ENCODE results near the gene MEI4.

Gene MEI4

DNA sequence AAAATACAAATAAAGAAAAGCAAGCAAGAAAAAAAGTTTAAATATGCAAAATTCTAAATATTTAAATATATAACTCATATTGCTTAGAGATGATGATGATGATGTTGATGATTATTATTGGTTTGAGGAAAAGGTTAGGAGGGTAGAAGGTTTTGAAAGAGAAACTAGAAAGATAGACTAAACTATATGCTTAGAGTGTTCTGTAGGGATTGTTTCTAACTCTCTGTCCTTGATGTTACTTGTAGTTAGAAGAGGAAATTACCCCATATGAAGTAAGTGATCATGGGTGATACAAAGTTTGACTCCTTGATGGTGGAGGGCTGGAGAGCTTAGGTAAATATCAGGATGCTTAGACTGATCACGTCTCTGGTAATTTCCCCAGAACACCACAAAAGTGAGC lies 159.5 kb downstream of the MEI4 start:
- TF ChIP-seq, protein P1, sequence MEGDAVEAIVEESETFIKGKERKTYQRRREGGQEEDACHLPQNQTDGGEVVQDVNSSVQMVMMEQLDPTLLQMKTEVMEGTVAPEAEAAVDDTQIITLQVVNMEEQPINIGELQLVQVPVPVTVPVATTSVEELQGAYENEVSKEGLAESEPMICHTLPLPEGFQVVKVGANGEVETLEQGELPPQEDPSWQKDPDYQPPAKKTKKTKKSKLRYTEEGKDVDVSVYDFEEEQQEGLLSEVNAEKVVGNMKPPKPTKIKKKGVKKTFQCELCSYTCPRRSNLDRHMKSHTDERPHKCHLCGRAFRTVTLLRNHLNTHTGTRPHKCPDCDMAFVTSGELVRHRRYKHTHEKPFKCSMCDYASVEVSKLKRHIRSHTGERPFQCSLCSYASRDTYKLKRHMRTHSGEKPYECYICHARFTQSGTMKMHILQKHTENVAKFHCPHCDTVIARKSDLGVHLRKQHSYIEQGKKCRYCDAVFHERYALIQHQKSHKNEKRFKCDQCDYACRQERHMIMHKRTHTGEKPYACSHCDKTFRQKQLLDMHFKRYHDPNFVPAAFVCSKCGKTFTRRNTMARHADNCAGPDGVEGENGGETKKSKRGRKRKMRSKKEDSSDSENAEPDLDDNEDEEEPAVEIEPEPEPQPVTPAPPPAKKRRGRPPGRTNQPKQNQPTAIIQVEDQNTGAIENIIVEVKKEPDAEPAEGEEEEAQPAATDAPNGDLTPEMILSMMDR (IDR thresholded peaks at IDR 0.05; ENCODE audit: insufficient read depth, low read depth, low read length, missing control alignments): no peak
- no peak overlapping the region for H3K4me3 ChIP-seq (ENCODE audit: low read depth, low read length)
- no peak for DNase-seq (ENCODE audit: low read depth)

DNA sequence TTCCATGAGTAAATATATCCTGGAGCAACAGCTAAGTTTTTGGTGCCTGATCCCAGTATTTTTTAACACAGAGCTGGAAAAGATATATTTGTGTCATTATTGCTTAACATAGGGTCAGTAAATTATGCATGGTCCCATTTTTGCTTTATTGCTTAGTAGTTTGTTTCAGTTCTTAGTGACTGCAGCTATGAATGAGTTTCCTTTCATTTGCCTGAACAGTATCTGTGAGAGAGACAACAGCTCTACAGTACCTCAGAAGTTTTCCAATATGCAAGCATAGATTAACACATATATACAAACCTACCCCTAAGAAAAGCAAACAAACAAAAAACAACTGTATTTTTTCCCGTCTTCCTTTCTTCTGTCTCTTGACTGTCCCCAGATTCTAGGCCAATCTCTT lies 160.3 kb downstream of the MEI4 start:
- H3K4me3 ChIP-seq (ENCODE audit: low read depth, low read length): no peak overlapping the region
- DNase-seq (ENCODE audit: low read depth): no peak
- TF ChIP-seq, protein P1 (IDR thresholded peaks at IDR 0.05; ENCODE audit: insufficient read depth, low read depth, low read length, missing control alignments): no peak

DNA sequence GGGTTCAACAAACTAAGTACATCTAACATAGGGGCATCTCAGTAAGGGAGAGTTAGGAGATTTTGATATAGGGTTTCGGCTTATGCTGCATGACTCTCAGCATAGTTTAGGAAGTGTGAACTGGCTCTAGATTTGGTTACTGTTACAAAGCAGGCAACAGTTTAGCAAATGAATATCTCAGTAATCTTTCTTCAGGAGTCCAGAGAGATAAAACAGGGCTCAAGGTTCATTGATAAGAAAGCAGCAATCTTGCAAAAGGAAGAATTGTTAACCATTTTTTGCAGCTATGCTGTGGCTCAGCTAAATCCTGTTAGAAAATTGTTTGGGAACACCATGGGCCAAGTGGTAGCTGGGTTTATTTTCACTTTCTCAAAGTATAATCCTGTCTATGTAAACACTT lies 161.3 kb downstream of the MEI4 start:
- no peak overlapping the region for H3K4me3 ChIP-seq (ENCODE audit: low read depth, low read length)
- TF ChIP-seq, protein P1 (IDR thresholded peaks at IDR 0.05; ENCODE audit: insufficient read depth, low read depth, low read length, missing control alignments): no peak
- DNase-seq (ENCODE audit: low read depth): no peak

DNA sequence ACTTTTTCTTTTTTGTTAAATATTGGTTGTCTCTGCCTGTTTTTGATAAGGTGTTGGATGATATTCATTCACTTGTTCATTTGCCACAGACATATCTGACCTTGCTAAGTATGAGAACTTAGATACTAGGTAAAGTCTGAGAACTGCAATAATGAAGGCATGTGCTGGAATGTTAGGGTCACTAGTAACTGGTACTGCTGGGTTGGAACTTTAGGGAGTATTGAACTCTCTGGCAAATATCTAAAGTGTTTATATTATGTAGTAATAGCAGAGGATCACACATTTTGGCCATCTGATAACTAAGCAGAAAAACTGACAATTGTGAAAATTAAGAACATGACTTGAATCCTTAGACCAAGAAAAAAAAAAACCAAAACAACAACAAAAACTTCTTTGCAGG lies 162.7 kb downstream of the MEI4 start:
- TF ChIP-seq, protein P1 (IDR thresholded peaks at IDR 0.05; ENCODE audit: insufficient read depth, low read depth, low read length, missing control alignments): no peak
- no peak overlapping the region for H3K4me3 ChIP-seq (ENCODE audit: low read depth, low read length)
- no peak for DNase-seq (ENCODE audit: low read depth)

DNA sequence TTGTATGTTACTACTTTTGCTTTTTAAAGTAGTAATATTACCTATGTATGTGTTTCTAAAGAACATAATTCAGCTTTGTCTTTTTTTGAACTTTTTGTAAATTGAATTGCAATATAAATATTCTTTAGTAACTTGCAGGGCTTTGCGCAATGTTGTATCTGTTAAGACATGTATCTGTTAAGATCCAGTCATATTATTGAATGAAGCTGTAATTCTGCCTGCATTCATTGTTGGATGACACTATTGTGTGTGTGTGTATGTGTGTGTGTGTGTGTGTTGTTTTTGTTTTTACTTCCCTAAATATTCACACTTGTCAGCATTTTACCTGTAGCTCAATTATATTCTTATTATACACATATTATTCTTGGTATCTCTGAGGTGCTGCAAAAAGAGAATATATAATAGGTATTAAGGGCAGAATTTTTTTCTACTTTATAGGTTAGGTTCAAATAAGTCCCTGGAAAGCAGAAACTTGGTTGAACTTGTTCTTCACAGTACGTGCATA lies 164.0 kb downstream of the MEI4 start:
- no peak overlapping the region for H3K4me3 ChIP-seq (ENCODE audit: low read depth, low read length)
- TF ChIP-seq, protein P1 (IDR thresholded peaks at IDR 0.05; ENCODE audit: insufficient read depth, low read depth, low read length, missing control alignments): no peak
- no peak for DNase-seq (ENCODE audit: low read depth)

DNA sequence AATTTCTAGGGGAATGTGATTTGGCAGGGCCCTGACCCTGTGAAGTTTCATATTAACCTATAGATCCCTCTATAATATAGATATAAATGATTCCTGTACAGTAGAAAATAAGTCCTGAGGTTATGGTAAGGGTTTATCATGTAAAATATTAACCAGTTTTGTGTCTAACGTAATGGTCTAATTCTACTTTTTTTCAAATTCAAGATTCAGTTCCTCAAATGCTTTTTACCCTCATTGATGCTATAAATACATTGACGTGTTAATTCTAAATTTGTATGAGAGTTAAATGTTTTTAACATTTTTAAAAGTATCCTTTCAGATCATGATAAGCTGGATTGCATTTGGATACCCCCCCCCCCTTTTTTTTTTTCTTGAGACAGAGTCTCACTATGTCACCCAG lies 169.4 kb downstream of the MEI4 start:
- H3K4me3 ChIP-seq (ENCODE audit: low read depth, low read length): no peak overlapping the region
- TF ChIP-seq, protein P1 (IDR thresholded peaks at IDR 0.05; ENCODE audit: insufficient read depth, low read depth, low read length, missing control alignments): no peak
- no peak for DNase-seq (ENCODE audit: low read depth)

DNA sequence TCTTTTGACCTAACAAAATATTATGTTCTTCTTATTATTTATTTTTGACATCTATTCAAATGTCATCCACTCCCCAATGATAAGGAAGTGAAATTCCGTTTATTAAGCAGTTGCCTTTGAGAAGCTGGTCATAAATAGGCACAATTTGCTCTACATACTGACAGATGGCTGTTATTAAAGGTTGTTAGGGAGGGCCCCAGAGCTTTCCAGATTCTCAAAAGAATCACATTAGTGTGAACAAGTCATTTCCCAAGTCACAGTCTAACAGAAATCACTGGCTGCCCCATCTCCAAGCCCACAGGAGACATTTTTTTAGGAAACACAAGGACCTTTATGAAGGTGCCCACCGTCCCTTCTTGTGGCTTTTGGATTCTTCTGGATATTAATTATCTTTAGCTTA lies 172.4 kb downstream of the MEI4 start:
- TF ChIP-seq, protein P1 (IDR thresholded peaks at IDR 0.05; ENCODE audit: insufficient read depth, low read depth, low read length, missing control alignments): no peak
- no peak overlapping the region for H3K4me3 ChIP-seq (ENCODE audit: low read depth, low read length)
- DNase-seq (ENCODE audit: low read depth): no peak

Measured in GM12865 (cell line).